ENCODE results near the gene MUC13.

MUC13 gene

DNA sequence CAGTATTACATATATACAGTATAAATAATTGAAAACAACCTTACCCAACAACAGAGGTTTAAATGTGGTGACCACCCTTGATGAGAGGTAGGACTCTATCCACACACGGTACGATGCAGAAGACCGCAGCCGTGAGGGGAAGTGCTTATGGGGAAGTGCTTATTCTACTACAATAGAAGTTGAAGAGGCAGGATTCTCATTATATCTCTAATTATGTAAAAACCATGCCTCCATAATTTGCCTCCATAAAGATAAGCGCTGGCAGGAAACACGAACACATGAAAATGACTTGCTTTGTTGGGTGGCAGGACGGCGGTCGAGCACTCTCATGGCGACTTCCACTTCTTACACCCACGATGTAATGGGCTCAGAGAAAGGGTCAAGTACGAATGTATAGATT is 7.2 kb upstream of the MUC13 start:
- no peak for DNase-seq

DNA sequence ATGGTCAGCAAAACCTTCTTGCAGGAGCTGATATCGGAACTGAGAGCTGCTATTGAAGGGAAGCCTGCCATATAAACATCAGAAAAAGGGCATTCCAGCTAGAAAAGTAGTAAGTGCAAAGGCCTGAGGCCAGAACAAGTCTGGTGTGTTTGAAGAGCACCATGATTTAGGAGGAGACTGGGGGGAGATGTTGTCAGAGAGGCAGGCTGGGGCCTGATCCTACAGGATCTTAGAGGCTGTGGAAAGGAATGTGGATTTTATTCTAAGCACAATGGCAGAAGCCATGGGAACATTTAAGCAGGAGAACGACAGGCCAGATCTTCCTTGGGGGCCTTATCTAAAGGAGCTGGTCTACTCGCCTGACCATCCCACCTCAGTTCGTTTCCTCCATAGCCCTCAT is 5.1 kb upstream of the MUC13 start:
- DNase-seq, result no peak

DNA sequence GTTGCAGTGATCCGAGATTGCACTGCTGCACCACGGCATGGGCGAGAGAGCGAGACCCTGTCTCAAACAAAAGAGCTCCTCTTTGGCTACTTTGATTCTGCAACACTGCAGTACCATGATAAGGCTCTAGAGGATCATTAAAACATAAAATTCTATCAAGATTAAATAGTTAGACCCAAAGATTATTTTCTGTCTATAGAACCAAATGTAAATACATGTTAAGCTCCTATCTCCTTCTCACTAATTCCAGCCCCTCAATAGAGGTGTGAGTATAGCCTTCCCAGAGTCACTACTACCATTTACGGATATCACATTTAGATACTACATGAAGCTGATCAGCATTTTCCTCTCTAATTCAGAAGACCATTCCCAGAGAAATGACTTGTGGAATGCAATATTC is 4.3 kb upstream of the MUC13 start:
- no peak for DNase-seq

DNA sequence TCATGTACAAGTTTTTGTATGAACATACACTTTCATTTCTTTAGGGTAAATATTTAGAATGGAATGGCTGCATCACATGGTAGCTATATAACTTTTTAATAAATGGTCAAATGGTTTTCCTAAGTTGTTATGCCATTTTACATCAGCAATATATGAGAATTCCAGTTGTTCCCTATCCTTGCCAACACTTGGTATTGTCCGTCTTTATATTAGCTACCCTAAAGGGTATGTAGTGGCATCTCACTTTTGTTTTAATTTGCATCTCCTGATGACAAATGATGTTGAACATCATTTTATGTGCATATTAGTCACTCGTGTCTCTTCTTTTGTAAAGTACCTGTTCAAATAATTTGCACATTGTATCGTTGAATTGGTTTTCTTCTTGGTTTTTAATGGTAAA is 2.5 kb upstream of the MUC13 start:
- no peak for DNase-seq

DNA sequence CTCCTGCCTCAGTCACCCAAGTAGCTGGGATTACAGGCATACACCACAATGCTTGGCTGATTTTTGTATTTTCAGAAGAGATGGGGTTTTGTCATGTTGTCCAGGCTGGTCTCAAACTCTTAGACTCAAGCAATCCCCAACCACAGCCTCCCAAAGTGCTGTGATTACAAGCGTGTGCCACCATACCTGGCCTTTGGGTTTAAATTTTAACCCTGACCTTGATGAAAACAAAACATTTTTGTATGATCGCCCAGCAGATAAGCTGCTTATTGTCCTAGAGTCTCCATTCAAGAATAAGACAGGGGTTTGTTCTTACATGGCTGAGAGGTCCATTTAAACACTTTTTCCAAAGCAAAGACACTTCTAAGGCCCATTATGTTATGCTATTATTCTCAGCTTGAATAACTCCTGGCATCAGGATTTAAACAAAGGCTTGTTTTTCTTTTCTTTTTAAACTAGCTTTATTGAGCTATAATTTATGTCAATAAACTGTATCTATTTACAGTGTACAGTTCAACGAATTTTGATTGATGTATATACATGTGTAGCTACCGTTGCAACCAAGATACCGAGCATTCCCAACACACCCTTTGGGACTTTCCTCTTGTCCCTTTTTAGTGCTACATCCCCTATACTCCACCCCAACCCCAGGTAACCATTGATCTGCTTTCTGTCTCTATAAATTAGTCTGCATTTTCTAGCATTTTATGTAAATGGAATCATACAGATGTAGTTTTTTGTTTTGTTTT is 1.4 kb upstream of the MUC13 start:
- DNase-seq, result no peak

DNA sequence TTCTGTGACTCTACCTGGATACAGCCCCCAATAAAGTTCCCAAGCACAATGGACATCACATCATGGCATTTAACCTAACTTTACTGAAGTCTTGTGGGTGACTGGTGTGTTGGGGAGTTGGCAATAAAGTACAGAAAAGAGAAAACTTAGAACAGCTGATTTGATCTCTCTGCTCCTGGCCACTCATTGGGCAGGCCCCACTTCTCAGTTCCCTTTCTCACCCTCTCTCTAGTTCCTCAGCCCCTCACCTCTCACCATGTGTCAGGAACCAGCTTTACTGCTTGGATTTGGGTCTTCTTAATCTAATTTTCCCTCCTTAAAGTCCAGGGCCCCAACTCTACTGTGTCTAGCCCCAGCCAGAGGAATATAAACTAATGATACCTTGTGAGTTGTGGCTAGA is 713 bp upstream of the MUC13 start:
- DNase-seq, result no peak

DNA sequence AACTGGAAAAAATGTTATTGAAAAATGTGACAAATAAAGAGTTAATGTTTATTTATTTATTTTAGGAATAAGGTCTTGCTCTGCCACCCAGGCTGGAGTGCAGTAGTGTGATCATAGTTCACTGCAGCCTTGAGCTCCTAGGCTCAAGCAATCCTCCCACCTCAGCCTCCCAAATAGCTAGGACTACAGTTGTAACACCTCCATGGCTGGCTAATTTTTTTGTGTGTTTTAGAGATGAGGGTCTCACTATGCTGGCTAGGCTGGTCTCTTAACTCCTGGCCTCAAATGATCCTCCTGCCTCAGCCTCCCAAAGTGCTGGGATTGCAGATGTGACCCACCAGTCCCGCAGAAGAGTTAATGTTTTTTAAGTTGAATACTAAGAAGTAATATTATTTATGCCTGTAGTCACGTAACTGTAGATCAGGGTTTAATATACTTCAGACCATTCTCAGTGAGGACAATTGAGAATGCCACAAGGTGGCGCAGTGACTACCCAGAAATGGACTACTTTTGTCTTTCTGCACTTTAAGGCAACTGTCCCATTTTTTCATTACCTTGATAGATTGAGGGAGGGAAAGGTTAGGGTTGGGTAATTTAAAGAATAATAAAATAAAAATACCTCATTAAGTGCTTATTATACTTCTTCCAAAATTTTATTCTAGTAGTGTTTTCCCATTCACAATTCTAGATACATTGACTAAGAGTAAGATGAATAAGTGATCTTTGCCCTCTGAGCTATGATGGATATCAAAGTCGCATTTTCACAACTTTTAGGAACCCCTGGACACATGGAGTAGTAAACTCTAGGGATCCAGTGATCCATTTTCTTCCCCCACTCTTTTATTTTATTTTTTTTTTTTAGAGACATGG is 6.0 kb downstream of the MUC13 start:
- DNase-seq, result no peak

DNA sequence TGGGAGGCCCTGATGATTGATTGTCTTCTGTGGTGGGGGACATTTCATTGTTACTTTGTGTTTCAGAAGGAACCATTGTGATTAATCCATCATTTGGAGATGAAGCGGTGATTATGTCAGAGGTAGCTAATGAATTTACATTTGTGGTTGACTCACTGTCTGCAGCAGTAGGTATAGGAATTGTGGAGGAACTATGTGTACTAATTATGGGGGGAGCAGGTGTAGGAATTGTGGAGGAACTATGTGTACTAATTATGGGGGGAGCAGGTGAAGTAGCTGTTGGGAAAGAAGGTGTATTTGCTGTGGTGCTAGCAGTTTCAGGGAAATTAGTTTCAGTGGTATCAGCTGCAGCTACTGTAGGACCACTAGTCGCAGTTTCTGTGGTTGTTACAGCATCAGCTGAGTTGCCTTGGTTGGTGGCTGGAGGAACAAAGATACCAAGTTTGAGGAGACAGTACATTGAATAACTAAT is 6.9 kb downstream of the MUC13 start:
- DNase-seq, result no peak

DNA sequence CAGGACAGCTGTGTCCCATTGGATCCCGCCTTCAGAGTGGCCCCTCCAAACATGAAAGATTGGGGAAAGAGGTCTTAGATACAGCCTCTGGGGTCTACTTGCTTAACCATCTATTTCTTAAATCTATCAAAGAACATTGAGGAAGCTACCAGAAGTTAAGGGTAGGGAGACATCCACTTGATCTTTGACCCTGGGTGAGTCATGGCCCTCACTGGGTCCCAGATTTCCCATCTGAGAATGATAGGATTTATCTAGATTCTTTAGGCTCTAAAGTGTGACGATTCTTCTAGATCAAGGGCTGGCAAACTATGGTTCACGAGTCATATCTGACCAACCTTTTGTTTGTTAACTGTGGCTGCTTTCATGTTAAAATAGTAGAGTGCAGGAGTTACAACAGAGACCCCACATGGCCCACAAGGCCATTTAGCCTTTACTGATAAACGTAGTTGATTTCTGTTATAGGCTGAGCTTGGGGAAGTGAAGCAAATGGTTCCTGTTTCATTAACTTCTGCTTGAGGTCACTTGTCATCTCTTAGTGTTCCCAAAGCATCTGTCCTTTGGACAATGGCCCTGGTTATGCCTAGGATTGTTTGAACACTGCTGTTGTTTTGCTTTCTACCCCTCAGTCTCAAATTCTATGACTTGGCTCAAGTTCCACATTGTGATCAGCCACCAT is 8.0 kb downstream of the MUC13 start:
- DNase-seq, result no peak

DNA sequence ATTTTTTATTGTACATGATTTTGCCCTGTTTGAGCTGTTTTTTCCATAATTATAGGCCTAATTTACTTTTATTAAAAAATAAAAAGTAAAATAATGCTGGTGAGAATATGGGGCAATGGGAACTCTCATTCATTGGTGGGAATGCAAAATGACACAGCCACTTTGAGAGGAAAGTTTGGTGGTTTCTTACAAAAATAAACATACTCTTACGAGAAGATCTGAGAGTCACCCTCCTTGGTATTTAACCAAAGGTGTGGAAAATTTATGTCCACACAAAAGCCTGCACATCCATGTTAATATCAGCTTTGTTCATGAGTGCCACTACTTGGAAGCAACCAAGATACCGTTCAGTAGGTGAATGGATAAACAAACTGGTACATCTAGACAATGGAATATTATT is 9.8 kb downstream of the MUC13 start:
- DNase-seq, result no peak

DNA sequence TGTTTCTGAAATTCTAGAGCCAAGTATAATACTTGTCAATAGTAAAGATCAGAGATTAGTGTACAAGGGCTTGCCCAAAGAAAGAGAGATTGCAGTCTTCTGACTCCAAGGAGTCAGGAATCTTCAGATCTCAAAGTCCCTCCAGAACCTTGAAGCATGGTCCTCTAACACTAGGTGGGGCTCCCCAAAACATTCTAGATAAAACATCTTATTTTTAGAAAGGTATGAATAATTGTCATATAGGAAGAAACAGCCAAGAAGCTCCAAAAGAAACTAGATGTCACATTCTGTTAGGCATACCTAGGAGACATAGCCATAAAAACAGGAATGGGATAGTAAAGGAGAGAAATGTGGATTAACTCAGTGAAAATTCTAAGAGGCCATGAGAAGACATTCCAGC is 10.7 kb downstream of the MUC13 start:
- DNase-seq, result no peak

DNA sequence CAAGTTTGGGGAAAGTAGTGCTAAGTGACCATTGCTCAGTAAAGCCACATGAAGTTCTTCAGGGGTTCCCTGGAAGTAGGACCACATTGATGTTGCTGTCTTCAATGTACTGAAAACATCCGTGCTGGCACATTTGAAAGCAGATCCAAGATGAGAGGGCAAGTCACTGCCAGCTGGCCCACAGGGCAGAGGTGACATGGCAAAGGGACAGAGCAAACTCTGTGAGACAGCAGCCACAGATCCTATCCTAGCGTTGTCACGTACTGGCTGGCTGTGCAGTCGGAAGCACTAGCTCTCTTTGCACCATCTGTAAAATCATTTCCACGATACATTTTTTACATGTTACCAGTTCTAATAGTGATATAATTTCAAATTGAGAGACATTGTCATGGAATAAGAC is 13.8 kb downstream of the MUC13 start:
- no peak for DNase-seq

DNA sequence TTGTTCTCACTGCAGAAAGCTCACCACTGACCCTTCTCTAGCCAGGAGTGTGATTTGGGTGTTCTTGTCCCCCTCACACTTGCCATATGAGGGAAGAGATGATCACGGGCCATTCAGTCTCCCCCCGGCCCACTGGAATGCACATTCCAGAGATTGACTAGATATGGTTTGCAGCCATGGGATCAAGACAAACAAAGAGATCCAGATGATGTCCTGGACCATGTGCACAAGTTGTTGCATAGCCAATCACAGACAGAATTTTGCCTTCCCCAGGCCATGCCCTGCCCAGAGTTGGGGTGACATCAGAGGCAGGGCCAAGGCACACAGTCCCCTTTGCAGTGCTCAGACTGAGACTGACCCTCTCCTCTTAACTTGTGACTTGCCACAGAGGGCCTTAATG is 14.8 kb downstream of the MUC13 start:
- no peak for DNase-seq

DNA sequence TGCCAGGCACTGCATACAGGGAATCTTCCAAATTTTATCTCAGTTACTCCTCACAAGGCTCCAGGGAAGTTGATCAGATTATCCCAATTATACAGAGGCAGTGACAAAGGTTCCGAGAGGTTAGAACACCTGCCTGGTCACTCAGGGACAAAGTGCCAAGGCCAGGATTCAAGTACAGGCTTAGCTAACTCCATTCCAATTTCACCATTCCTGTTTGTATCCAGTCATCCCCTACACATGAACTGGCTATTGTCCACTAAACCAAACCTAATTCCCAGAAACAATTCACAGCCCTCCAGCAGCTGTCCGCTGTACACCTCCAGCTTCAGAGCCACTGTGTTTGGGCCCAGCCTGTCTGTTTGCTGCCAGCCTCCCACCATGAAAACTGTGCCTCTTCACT is 16.0 kb downstream of the MUC13 start:
- DNase-seq, result no peak

DNA sequence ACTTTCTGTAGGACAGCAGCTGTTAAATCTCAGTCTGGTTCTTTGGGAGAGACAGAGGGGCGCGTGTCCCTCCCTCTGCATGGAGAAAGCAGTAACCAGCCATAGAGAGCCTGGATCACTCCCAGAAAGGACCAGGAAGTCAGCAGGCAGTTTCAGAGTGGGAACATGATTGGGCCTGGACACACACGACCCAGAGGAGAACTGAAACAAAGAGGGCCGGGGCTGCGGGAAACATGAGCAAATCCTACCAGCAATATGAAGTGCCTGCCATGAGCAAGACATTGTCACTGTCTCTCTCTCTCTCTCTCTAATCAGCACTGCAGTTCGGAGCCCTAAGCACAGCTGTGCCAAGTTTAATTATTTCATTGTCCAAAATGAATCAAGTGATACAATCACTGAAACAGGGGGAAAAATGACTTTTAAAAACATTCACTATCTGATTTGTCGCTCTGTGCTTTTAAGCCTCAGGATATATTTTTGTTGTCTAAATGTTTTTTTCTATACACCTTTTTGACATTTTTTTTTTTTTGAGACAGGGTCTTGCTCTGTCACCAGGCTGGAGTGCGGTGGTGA is 17.6 kb downstream of the MUC13 start:
- DNase-seq, result no peak

DNA sequence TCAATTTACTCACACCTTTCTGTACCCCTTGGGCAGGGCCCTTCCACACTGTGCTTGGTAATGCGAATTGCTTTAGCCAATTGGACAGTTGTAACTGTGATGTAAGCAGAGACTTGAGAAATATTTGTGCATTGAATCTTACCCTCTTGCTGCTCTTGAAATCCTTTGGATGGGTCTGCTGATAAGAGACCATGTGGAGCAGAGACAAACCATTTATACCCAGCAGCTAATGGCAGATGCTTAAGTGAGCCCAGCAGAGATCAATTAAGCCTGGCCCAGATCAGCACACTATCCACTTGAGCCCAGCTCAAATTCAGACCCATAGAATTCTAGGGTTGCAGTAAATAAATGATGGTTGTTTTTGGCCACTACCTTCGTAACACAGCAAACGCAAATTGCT is 19.3 kb downstream of the MUC13 start:
- DNase-seq, result no peak

DNA sequence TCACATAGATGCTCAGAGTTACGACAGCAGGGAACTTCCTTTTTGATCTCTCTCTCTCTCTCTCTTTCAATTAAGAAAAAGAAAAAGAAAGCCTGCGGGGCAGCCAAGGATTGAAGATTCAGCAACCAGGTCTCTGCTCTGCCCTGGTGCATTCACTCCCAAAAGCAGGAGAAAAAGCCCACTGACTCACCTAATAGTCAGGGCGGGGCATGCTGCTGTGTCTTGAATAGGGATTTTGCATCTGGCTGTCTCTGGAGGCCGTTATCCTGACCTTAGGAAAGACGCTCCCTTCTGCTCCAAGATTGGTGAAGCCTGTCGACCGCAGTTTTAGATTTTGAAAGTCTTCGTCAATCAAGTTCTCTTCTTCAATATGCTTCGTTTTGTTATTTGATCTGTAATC is 26.6 kb downstream of the MUC13 start:
- DNase-seq, result no peak

DNA sequence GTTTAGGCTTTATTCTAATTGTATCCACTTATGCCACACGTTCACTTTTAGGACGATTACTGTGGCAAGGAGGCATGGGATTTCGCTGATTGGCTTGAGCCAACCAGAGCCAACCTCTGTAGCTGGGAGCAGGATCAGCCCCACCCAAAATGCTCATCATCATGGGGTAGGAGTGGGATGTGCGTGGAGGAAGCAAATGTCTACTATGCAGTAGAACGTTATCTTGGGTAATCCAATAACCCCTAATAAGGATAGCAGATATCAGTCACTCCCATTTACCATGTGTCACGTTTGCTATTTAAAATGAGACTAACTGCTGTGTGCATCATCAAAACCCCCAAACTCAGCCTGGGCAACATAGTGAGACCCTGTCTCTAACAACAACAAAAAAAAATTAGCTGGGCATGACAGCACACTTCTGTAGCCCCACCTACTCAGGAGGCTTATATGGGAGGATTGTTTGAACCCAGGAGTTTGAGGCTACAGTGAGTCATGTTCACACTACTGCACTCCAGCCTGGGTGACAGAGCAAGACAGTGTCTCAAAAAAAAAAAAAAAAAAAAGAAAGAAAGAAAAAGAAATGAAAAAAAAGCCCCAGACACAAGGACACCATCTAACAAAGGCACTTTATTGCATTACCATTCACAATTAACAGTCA is 29.6 kb downstream of the MUC13 start:
- DNase-seq, result no peak

DNA sequence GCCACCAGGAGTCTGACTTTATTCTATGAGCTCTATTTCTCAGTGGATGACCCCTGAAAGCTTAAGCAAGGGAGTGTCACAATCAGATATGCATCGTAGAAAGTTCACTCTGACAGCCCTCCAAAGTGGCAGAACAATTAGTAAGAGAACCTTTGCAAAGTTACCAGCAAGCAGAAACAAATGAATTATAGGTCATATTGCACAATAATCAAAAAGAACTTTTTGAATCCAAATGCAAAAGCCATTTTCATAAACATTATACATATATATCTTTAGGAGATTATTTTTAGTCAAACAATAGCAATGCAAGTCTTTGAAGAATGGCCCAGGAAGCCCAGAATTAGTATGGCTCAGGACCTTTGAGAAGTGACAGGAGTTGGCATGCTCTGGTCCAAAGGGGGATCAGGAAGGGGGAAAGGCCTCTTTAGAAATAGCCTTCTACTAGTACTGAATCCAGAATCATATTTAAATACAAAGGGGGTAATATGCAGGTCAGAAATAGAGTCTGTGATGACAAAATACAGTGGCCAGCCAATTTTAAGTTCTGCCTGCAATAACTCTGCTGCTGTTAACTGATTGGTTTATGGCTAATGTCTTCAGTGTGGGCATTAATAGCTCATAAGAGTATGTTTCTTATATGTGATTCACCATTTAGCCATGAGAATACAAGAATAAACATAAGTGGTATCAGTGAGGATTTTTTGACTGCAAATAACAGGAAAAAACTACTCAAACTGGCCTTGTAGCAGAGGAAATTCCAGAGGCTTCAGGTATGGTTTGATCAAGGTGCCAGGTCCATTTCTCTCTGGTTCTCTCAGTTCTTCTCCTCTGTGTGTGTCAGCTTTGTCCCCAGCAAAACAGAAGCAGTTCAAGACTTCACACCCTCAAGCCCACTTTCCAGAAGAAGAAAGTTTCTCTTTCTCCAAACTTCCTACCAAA is 30.4 kb downstream of the MUC13 start:
- DNase-seq, result no peak

DNA sequence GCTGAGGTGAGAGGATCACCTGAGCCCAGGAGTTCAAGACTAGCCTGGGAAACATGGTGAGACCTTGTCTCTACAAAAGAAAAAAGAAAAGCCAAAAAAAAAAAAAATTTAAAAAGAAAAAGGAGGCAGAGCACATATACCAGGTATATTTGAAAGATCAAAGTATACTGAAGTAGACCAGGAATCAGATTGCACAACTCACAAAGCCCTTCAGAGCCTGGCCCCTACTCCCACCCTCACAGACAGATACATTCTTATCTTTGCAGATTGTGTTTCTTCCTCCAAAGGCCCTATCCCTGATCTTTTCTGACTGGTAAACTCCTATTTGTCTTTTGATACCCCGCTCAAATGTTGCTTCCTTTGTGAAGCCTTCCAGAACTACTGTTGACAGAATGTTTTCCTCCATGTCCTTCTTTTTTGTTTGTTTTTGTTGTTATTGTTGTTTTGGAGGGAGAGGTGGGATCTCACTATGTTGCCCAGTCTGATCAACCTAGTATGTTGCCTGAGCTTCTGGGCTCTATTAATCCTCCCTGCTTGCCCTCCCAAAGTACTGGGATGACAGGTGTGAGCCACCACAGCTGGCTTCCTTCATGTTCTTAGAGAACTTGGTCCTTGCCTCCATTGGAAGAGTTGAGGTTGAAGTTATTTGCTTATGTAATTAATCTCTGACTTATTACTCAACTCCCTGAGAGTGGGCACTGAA is 37.6 kb downstream of the MUC13 start:
- no peak for DNase-seq

DNA sequence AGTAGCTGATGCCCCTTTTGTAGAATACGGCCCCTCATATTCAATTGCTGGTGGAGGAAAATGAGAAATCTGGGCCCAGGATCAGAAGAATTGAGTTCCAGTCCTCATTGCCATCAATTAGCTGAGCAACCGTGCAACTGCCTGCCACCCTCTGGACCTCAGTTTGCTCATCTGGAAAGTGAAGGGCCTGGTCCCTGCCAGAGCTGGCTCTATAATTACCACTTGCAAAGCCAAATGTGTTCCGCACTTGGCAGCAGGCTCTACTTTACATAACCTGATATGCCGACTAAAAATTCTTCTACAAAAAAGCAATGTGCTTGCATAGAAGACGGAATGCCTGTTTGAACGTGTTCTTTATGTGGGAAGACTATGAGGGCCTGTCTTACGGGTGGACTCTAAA is 38.8 kb downstream of the MUC13 start:
- no peak for DNase-seq

Data from 8988T (cell line).